GM23338 (cell line): ENCODE measurements around the gene P2RY6. TPM values are rescaled to one million over a fixed set of nuclear protein-coding genes. Genes with fewer than 3 reads are reported as not detected.
A peak's percentile ranks its signal among the peaks of the same experiment; 100 is the strongest.

Experiments used
- ATAC-seq: fragments of 200-7000 bp; cut with Tn5 transposase; 3 replicates; pipeline ENCODE4 v1.9.1; 2020
- DNase-seq: peaks from one replicate; pipeline ENCODE4 v3.0.0-alpha.2; 2015; ENCODE audit warnings: low spot score
- H2AFZ ChIP-seq: fragments of 200-600 bp; sonication (generic); 2 replicates; pipeline ENCODE4 v1.8.0; 2016; ENCODE audit warnings: antibody characterized with exemption, mild to moderate bottlenecking, moderate library complexity
- H3F3A ChIP-seq: fragments of 200-600 bp; sonication (generic); replicated peaks from 2 replicates; pipeline ENCODE4 v1.8.0; 2017; ENCODE audit warnings: antibody characterized with exemption, mixed run types, low read depth
- H3K27ac ChIP-seq: fragments of 200-600 bp; sonication (generic); 2 replicates; pipeline ENCODE4 v1.6.1; 2016; ENCODE audit warnings: low read depth
- H3K27me3 ChIP-seq: fragments of 200-600 bp; sonication (generic); 2 replicates; pipeline ENCODE4 v1.8.0; 2016; ENCODE audit warnings: mild to moderate bottlenecking, mixed run types, moderate library complexity; ENCODE audit not compliant: insufficient read depth
- H3K36me3 ChIP-seq: fragments of 200-600 bp; sonication (generic); 2 replicates; pipeline ENCODE4 v1.8.0; 2016; ENCODE audit warnings: mild to moderate bottlenecking; ENCODE audit not compliant: insufficient read depth
- H3K4me1 ChIP-seq: fragments of 200-600 bp; sonication (generic); 2 replicates; pipeline ENCODE4 v1.8.0; 2016; ENCODE audit warnings: mild to moderate bottlenecking, moderate library complexity; ENCODE audit not compliant: insufficient read depth
- H3K4me2 ChIP-seq: fragments of 200-600 bp; sonication (generic); 2 replicates; pipeline ENCODE4 v1.7.1; 2017; ENCODE audit warnings: mixed run types
- H3K4me3 ChIP-seq: fragments of 200-600 bp; sonication (generic); 2 replicates; pipeline ENCODE4 v1.6.1; 2016; ENCODE audit warnings: mixed run types
- H3K79me2 ChIP-seq: fragments of 200-600 bp; sonication (generic); replicated peaks from 2 replicates; pipeline ENCODE4 v1.8.0; 2017; ENCODE audit warnings: mild to moderate bottlenecking; ENCODE audit not compliant: insufficient read depth
- H3K9me2 ChIP-seq: fragments of 200-600 bp; sonication (generic); 2 replicates; pipeline ENCODE4 v1.8.0; 2017; ENCODE audit not compliant: insufficient read depth
- H4K20me1 ChIP-seq: fragments of 200-600 bp; sonication (generic); replicated peaks from 2 replicates; pipeline ENCODE4 v1.8.0; 2017; ENCODE audit warnings: mild to moderate bottlenecking; ENCODE audit not compliant: insufficient read depth
- H3K27ac Mint-ChIP-seq: 2 replicates; pipeline ENCODE4 v1.8.0; 2020; ENCODE audit warnings: inconsistent platforms, mild to moderate bottlenecking, moderate library complexity, mixed read lengths
- H3K27me3 Mint-ChIP-seq: 3 replicates; pipeline ENCODE4 v1.8.0; 2022; ENCODE audit warnings: low read depth, mild to moderate bottlenecking, moderate library complexity, mixed read lengths, inconsistent platforms; ENCODE audit not compliant: insufficient read depth, poor library complexity
- H3K36me3 Mint-ChIP-seq: 3 replicates; pipeline ENCODE4 v1.8.0; 2021; ENCODE audit warnings: low read depth, mild to moderate bottlenecking, inconsistent platforms, moderate library complexity, mixed read lengths
- H3K4me1 Mint-ChIP-seq: 3 replicates; pipeline ENCODE4 v1.8.0; 2020; ENCODE audit warnings: mild to moderate bottlenecking, inconsistent platforms, mixed read lengths
- H3K4me3 Mint-ChIP-seq: 3 replicates; pipeline ENCODE4 v1.8.0; 2021; ENCODE audit warnings: moderate library complexity, mild to moderate bottlenecking, inconsistent platforms, mixed read lengths
- H3K9me3 Mint-ChIP-seq: 3 replicates; pipeline ENCODE4 v1.8.0; 2020; ENCODE audit warnings: moderate library complexity, mild to moderate bottlenecking, inconsistent platforms, mixed read lengths
- POLR2AphosphoS5 ChIP-seq: IDR thresholded peaks from 2 replicates; pipeline ENCODE4 v1.6.1; 2016; ENCODE audit warnings: antibody characterized with exemption, low read depth
- polyA plus RNA-seq: library from polyadenylated mRNA; unstranded; fragments of >200 nt; fragmentation: Nextera tagmentation; extraction: Ambion mirVana; gene quantifications from 2 replicates; pipeline ENCODE4 v1.2.1, GENCODE V29; 2016
- total RNA-seq: library from RNA; depleted of rRNA; stranded (reverse); fragments of >200 nt; shearing (Covaris generic); gene quantifications from 2 replicates; pipeline ENCODE4 v1.2.3, GENCODE V29; 2014
- TF ChIP-seq, protein P1 (sequence below): fragments of 250-450 bp; sonication (Bioruptor Pico); IDR thresholded peaks from 2 replicates; pipeline ENCODE4 v1.5.0; 2020; ENCODE audit warnings: mild to moderate bottlenecking, moderate library complexity

Gene P2RY6
- total and polyA plus RNA-seq, 2 experiments from 2014 or later = not detected

DNA sequence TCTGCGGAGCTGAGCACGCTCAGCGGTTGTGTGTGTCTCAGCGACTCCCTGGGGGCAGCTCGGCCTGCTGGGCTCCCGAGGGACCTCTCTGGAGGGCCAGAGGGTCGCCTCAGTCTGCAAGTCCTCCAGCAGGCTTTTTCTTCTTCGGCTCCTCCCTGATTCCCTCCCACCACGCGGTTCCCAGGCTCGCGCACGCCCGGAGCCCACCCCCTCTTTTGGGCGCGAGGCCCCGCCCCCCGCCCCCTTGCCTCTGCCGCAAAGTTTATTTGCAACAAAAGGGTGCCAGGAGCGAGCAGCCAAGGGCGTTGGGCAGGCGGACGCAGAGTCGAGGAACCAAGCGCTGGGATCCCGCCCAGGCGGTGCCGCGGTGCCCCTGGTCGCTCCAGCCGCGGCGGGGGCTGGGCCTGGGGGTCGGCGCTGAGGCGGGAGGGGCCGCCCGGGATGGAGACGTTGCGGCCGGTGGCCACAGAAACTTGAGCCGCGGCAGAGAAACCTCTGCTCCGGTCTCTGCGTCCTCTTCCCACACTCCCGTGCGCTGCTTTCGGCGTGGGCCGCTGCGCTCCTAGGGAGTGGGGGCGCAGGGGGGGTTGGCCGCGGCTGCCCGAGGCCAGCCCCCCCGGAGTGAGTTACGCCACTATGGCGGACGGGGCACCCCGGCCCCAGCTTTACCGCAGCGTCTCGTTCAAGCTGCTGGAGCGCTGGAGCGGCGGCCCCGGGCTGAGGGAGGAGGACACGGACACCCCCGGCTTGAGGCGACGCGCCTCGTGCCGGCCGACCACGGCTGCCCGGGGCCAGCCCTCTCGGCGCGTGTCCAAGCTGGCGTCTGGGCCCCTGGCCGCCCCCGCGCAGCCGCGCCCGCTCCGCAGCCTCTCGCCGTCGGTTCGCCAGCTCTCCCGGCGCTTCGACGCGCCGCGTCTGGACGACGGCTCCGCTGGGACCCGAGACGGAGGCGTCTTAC, 36.1 kb downstream of the P2RY6 start, which contains the start of gene ARHGEF17:
Gene ARHGEF17 (plus strand): TSS at position 274 of the 958 bp plus-strand sequence. CDS start 363 bp downstream, at position 637.
- peaks cover 34% of the 10 kb centered on the region for H3K27me3 Mint-ChIP-seq
- H2AFZ ChIP-seq = peak within 1 kb of the TSS; percentile 69
- H3K36me3 Mint-ChIP-seq = no peaks in the 10 kb centered on the region; the same call in 2 of the 3 replicates
- H3F3A ChIP-seq = no peaks in the 10 kb centered on the region
- peaks cover 23% of the 10 kb centered on the region for H4K20me1 ChIP-seq
- H3K27me3 ChIP-seq = peaks cover 26% of the 10 kb centered on the region
- H3K4me1 ChIP-seq = peaks cover 7% of the 10 kb centered on the region
- peak within 1 kb of the TSS; percentile 69 for H3K4me3 Mint-ChIP-seq
- peak; percentile 24 for ATAC-seq
- DNase-seq = peak; percentile 88
- 0 out of 2 replicates have a peak, but pooled peaks cover 5% of the 10 kb centered on the region for H3K79me2 ChIP-seq
- no peaks in the 10 kb centered on the region for H3K36me3 ChIP-seq
- H3K9me3 Mint-ChIP-seq = no peaks in the 10 kb centered on the region
- peak; percentile 70 for TF ChIP-seq POLR2AphosphoS5
- TF ChIP-seq, protein P1, sequence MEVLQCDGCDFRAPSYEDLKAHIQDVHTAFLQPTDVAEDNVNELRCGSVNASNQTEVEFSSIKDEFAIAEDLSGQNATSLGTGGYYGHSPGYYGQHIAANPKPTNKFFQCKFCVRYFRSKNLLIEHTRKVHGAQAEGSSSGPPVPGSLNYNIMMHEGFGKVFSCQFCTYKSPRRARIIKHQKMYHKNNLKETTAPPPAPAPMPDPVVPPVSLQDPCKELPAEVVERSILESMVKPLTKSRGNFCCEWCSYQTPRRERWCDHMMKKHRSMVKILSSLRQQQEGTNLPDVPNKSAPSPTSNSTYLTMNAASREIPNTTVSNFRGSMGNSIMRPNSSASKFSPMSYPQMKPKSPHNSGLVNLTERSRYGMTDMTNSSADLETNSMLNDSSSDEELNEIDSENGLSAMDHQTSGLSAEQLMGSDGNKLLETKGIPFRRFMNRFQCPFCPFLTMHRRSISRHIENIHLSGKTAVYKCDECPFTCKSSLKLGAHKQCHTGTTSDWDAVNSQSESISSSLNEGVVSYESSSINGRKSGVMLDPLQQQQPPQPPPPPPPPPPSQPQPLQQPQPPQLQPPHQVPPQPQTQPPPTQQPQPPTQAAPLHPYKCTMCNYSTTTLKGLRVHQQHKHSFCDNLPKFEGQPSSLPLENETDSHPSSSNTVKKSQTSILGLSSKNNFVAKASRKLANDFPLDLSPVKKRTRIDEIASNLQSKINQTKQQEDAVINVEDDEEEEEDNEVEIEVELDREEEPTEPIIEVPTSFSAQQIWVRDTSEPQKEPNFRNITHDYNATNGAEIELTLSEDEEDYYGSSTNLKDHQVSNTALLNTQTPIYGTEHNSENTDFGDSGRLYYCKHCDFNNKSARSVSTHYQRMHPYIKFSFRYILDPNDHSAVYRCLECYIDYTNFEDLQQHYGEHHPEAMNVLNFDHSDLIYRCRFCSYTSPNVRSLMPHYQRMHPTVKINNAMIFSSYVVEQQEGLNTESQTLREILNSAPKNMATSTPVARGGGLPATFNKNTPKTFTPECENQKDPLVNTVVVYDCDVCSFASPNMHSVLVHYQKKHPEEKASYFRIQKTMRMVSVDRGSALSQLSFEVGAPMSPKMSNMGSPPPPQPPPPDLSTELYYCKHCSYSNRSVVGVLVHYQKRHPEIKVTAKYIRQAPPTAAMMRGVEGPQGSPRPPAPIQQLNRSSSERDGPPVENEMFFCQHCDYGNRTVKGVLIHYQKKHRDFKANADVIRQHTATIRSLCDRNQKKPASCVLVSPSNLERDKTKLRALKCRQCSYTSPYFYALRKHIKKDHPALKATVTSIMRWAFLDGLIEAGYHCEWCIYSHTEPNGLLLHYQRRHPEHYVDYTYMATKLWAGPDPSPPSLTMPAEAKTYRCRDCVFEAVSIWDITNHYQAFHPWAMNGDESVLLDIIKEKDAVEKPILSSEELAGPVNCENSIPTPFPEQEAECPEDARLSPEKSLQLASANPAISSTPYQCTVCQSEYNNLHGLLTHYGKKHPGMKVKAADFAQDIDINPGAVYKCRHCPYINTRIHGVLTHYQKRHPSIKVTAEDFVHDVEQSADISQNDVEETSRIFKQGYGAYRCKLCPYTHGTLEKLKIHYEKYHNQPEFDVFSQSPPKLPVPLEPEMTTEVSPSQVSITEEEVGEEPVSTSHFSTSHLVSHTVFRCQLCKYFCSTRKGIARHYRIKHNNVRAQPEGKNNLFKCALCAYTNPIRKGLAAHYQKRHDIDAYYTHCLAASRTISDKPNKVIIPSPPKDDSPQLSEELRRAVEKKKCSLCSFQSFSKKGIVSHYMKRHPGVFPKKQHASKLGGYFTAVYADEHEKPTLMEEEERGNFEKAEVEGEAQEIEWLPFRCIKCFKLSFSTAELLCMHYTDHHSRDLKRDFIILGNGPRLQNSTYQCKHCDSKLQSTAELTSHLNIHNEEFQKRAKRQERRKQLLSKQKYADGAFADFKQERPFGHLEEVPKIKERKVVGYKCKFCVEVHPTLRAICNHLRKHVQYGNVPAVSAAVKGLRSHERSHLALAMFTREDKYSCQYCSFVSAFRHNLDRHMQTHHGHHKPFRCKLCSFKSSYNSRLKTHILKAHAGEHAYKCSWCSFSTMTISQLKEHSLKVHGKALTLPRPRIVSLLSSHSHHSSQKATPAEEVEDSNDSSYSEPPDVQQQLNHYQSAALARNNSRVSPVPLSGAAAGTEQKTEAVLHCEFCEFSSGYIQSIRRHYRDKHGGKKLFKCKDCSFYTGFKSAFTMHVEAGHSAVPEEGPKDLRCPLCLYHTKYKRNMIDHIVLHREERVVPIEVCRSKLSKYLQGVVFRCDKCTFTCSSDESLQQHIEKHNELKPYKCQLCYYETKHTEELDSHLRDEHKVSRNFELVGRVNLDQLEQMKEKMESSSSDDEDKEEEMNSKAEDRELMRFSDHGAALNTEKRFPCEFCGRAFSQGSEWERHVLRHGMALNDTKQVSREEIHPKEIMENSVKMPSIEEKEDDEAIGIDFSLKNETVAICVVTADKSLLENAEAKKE (CRISPR knock-in tag) = no peak
- peak within 1 kb of the TSS; percentile 80; the same call in 1 of the 2 replicates for H3K27ac Mint-ChIP-seq
- no peaks in the 10 kb centered on the region for H3K9me2 ChIP-seq
- H3K4me3 ChIP-seq = peak within 1 kb of the TSS; percentile 89
- peak within 1 kb of the TSS; percentile 96 for H3K4me2 ChIP-seq
- peak within 1 kb of the TSS; percentile 83; the same call in 1 of the 2 replicates for H3K27ac ChIP-seq
- H3K4me1 Mint-ChIP-seq = peaks cover 20% of the 10 kb centered on the region
